ENCODE data around the gene CLCN1.

CLCN1 gene

DNA sequence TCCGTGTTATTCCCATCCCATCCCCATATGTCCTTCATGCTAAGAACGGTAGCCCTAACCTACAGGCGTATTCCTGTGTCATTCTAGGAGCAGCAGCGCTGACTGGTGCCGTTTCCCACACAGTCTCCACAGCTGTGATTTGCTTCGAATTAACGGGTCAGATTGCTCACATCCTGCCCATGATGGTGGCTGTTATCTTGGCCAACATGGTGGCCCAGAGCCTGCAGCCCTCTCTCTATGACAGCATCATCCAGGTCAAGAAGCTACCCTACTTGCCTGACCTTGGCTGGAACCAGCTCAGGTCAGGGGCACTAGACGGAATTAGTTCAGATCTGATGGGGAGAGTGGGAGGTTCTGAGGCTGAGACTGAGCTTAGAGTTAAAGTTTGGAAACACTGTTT lies 25.9 kb downstream of the CLCN1 start:
- no peak for DNase-seq

- DNase-seq = no peak
Observed at GRCh38 chr7:143343596-143343995, 27.7 kb downstream of the CLCN1 start.

DNA sequence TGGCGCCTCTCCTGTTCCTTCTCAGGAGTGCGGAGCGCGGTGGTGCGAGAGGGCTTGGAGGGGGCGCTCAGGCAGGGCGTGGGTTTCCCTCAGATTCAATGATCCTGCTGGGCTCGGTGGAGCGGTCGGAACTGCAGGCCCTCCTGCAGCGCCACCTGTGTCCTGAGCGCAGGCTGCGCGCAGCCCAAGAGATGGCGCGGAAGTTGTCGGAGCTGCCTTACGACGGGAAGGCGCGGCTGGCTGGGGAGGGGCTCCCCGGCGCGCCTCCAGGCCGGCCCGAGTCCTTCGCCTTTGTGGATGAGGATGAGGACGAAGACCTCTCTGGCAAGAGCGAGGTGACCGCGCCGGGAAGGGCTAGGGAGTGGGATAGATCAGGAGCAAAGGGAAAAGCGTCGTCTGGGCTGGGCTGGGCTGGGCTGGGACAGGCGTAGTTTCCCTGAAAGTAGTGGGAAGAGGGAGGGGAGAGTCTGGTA lies 29.6 kb downstream of the CLCN1 start:
- peak; percentile 84 for DNase-seq

DNA sequence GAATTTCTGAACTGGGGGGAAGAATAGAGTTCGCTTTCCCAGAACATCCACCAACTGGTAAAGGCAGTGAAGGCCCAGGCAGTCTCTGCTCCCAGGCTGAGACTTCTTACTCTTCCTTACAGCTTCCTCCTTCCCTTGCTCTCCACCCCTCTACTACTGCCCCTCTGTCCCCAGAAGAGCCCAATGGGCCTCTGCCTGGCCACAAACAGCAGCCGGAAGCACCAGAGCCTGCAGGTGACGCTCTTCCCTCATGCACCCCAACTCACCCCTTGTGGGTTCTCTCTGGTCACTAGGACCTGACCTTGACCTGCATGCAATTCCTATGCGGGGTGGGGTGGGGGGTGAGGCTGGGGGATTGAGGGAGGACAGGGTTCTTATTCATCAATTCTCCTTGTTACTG lies 30.1 kb downstream of the CLCN1 start:
- DNase-seq = no peak

GRCh38 chr7:143347950-143348349 lies 32.0 kb downstream of the CLCN1 start:
- no peak for DNase-seq

- no peak for DNase-seq
Observed at GRCh38 chr7:143351060-143351459, 35.1 kb downstream of the CLCN1 start.

GRCh38 chr7:143351574-143351973 lies 35.7 kb downstream of the CLCN1 start:
- DNase-seq = no peak

DNA sequence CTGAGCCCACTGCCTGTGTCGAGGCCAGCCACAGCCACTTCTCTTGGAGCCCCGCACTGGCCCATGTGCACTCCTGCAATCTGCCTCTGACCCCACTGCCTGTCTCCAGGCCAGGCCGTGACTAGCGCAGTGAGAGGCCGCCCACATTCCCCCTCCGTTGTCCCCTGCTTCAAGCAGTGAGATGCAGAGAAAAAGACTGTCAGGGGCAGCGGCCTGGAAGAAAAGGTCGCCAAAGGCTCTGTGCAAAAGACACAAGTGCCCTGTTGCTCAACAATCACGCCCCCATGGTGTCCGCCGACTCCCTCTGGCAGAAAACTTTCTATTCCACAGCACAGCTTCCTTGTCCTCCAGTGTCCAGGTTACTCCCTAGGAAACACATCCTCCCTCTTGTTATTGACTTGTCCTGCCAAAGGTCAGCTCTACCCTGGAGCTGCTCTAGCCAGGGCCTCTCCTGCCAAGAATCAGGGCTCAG lies 36.7 kb downstream of the CLCN1 start:
- no peak for DNase-seq

- DNase-seq = no peak
Observed at GRCh38 chr7:143354376-143354775, 38.5 kb downstream of the CLCN1 start.

GRCh38 chr7:143354965-143355364 lies 39.1 kb downstream of the CLCN1 start:
- no peak for DNase-seq

GRCh38 chr7:143355450-143356385 lies 39.8 kb downstream of the CLCN1 start:
- no peak for DNase-seq

GRCh38 chr7:143356414-143357050 lies 40.6 kb downstream of the CLCN1 start:
- DNase-seq = no peak

DNA sequence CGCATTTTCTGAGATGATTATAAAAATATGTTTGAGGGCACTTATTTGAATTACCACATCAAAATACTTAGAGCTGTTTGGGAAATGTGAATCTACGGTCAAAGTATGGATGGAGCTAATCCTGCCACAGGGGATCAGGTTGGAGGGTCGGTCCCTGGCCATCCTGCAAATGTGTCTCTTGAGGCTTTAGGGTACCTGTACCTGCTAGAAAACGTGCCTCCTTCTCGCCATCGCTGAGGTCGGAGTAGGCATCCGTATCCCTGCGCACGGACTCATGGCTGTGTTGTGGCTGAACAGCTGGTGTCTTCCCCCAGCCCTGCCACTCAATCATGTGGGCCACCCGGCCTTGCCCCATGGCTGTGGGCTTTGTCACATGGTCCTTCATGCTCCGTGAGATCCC lies 42.7 kb downstream of the CLCN1 start:
- DNase-seq = no peak

- no peak for DNase-seq
Observed at GRCh38 chr7:143359771-143360353, 44.0 kb downstream of the CLCN1 start.

GRCh38 chr7:143360788-143361551 lies 45.1 kb downstream of the CLCN1 start:
- no peak for DNase-seq

DNA sequence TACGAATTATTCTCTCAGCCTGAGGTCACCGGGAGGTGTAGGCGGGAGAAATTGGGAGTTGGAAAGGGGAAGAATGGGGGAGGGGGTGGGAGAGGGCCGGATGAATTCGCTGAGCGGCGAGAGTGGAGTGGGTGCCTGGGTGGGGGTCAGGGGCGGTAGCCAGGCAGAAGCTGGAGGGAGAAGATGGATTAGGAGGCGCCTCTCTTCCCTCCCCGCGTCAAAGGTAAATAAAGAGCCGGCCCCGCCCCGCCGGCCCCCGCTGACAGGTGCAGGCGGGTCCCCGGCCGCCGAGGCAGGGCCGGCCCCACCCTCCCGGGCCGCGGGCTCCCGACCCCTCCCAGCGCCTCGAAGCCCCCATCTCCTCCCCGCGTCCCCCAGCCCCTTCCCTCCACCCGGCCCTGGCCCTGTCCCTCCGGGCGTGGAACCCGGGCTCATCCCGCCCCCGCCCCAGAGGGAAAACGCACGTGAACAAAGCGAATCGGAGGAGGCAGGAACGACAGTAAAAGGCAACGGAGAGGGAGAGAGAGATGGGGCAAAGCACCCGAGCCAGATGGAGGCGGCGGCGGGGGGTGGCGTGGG lies 45.7 kb downstream of the CLCN1 start:
- DNase-seq = no peak

GRCh38 chr7:143362131-143363015 lies 46.5 kb downstream of the CLCN1 start, which contains the start of gene FAM131B:
Gene FAM131B, minus strand, starts transcription at chr7:143362713. Its CDS starts 110 bp downstream, at chr7:143362603.
- peak; percentile 66 for DNase-seq

- DNase-seq = no peak
Observed at GRCh38 chr7:143363016-143363937, 47.4 kb downstream of the CLCN1 start.

- no peak for DNase-seq
Observed at GRCh38 chr7:143367972-143368371, 52.1 kb downstream of the CLCN1 start.

DNA sequence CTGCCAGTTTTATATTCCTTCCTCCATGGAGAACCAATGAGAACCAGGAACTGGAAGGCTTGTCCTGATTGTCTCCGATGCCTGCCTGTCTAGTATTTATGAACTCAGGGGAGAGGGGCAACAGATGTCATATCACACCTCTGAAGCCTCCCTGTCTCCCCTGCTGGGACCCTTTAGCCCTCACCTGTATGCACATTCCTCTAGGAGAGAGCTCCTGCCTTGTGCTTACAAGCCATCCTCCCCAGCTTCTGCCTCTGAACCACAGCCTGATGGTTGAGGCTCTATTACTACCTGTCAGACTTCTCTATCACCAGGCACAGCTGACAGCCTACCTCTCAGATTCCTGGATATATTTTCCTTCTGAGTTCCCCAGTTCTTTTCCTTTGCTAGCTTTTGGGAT lies 52.5 kb downstream of the CLCN1 start:
- no peak for DNase-seq

All from activated CD8-positive, alpha-beta memory T cell treated with anti-CD3 and anti-CD28 coated beads, Interleukin-2, amount 50 U/mL, for 48 hours (primary cell).